Body of pancreas (tissue), 4 donors: ENCODE measurements around the gene POLD2.

Source experiments
- CTCF ChIP-seq, 7 experiments: fragments of 450-650 bp in 4 of 7; fragments of 200-600 bp in 3 of 7; sonication (generic) in 3 of 7; IDR thresholded peaks; one replicate each; pipeline ENCODE4 v1.5.1; 2016 to 2019; ENCODE audit warnings: antibody characterized with exemption in 7 of 7
- POLR2A ChIP-seq, 3 donors: fragments of 450-650 bp; IDR thresholded peaks; one replicate each; pipeline ENCODE4 v1.6.1; 2016; ENCODE audit warnings: antibody characterized with exemption in 3 of 3, mild to moderate bottlenecking in 2 of 3

- TF ChIP-seq CTCF (IDR thresholded peaks at IDR 0.05) (no peak), POLR2A (IDR thresholded peaks at IDR 0.05) (no peak)
Observed at GRCh38 chr7:44149571-44150465, 26.5 kb upstream of the POLD2 start.
